ENCODE data around the gene TTC23L. TPM values are rescaled to one million over a fixed set of nuclear protein-coding genes. Genes with fewer than 3 reads are reported as not detected.

Gene TTC23L
- total and polyA plus RNA-seq, 9 donors = 0.15 to 3.3 (median 0.48) TPM

GRCh38 chr5:34858790-34859189, 19.8 kb downstream of the TTC23L start:
- no peak overlapping the region for H3K27ac ChIP-seq
- no peak overlapping the region for H3K4me3 ChIP-seq
- TF ChIP-seq EP300 (IDR thresholded peaks at IDR 0.05) (no peak), CTCF (IDR thresholded peaks at IDR 0.05) (no peak), POLR2A (IDR thresholded peaks at IDR 0.05) (no peak)
- H3K36me3 ChIP-seq = no peaks in the 10 kb centered on the region
- no peaks in the 10 kb centered on the region for H3K4me1 ChIP-seq (ENCODE audit: insufficient read depth)
- intact Hi-C loops (cut with DNase I) = no loop called here
- 53 to 91% (median 54%) methylated on average over 2 of the region's 2 CpGs for WGBS, 3 donors
- no peak for DNase-seq
- H3K9me3 ChIP-seq = no peaks in the 10 kb centered on the region
- H3K27me3 ChIP-seq = no peaks in the 10 kb centered on the region

- no peaks in the 10 kb centered on the region for H3K4me1 ChIP-seq (ENCODE audit: insufficient read depth)
- intact Hi-C loops (cut with DNase I) = no loop called here
- no peaks in the 10 kb centered on the region for H3K9me3 ChIP-seq
- H3K27me3 ChIP-seq = no peaks in the 10 kb centered on the region
- H3K4me3 ChIP-seq = no peak overlapping the region
- TF ChIP-seq CTCF (IDR thresholded peaks at IDR 0.05) = no peak
- no peak for TF ChIP-seq POLR2A (IDR thresholded peaks at IDR 0.05)
- TF ChIP-seq EP300 (IDR thresholded peaks at IDR 0.05) = no peak
- DNase-seq = no peak
- WGBS, 3 donors = 55 to 95% (median 77%) methylated on average over 5 of the region's 5 CpGs
- no peaks in the 10 kb centered on the region for H3K36me3 ChIP-seq
- H3K27ac ChIP-seq = no peak overlapping the region
Observed at GRCh38 chr5:34859253-34859652, 20.3 kb downstream of the TTC23L start.

GRCh38 chr5:34863946-34864345, 25.0 kb downstream of the TTC23L start:
- WGBS, 3 donors = 72 to 78% (median 76%) methylated on average over 3 of the region's 3 CpGs
- no peaks in the 10 kb centered on the region for H3K4me1 ChIP-seq (ENCODE audit: insufficient read depth)
- no peak for TF ChIP-seq EP300 (IDR thresholded peaks at IDR 0.05)
- no peaks in the 10 kb centered on the region for H3K9me3 ChIP-seq
- H3K4me3 ChIP-seq = no peak overlapping the region
- no peak for DNase-seq
- H3K27ac ChIP-seq = no peak overlapping the region
- no peaks in the 10 kb centered on the region for H3K27me3 ChIP-seq
- intact Hi-C loops (cut with DNase I) = no loop called here
- no peaks in the 10 kb centered on the region for H3K36me3 ChIP-seq

GRCh38 chr5:34865091-34865490, 26.1 kb downstream of the TTC23L start:
- H3K27ac ChIP-seq = no peak overlapping the region

More at GRCh38 chr5:34865091-34865490, 26.1 kb downstream of the TTC23L start:
- no peaks in the 10 kb centered on the region for H3K9me3 ChIP-seq
- H3K4me1 ChIP-seq (ENCODE audit: insufficient read depth) = no peaks in the 10 kb centered on the region
- TF ChIP-seq POLR2A (IDR thresholded peaks at IDR 0.05) (no peak), CTCF (IDR thresholded peaks at IDR 0.05) (no peak), EP300 (IDR thresholded peaks at IDR 0.05) (no peak)
- H3K36me3 ChIP-seq = no peaks in the 10 kb centered on the region
- H3K4me3 ChIP-seq = no peak overlapping the region
- H3K27me3 ChIP-seq = no peaks in the 10 kb centered on the region
- DNase-seq = no peak
- intact Hi-C loops (cut with DNase I) = no loop called here
- 86 to 99% (median 98%) methylated on average over 2 of the region's 2 CpGs for WGBS, 3 donors
